Osteocyte (in vitro differentiated cells): ENCODE data around the gene EPHA3. TPM values are rescaled to one million over a fixed set of nuclear protein-coding genes. Genes with fewer than 3 reads are reported as not detected.

Source experiments
- DNase-seq: peaks from one replicate; pipeline ENCODE4 v3.0.0; 2021; ENCODE audit warnings: mixed read lengths; ENCODE audit not compliant: unreplicated experiment; ENCODE audit errors: extremely low spot score
- H3K27ac Mint-ChIP-seq: one replicate; pipeline ENCODE4 v1.8.0; 2021; ENCODE audit warnings: mild to moderate bottlenecking, mixed read lengths; ENCODE audit not compliant: unreplicated experiment
- H3K27me3 Mint-ChIP-seq: one replicate; pipeline ENCODE4 v1.8.0; 2021; ENCODE audit warnings: mixed read lengths; ENCODE audit not compliant: unreplicated experiment
- H3K36me3 Mint-ChIP-seq: one replicate; pipeline ENCODE4 v1.8.0; 2021; ENCODE audit warnings: mixed read lengths; ENCODE audit not compliant: unreplicated experiment
- H3K4me1 Mint-ChIP-seq: one replicate; pipeline ENCODE4 v1.8.0; 2021; ENCODE audit warnings: mixed read lengths; ENCODE audit not compliant: unreplicated experiment
- H3K4me3 Mint-ChIP-seq: one replicate; pipeline ENCODE4 v1.8.0; 2021; ENCODE audit warnings: mild to moderate bottlenecking, moderate library complexity, mixed read lengths; ENCODE audit not compliant: unreplicated experiment
- H3K9me3 Mint-ChIP-seq: one replicate; pipeline ENCODE4 v1.8.0; 2021; ENCODE audit warnings: mixed read lengths; ENCODE audit not compliant: unreplicated experiment
- CTCF ChIP-seq: fragments of 200-600 bp; sonication (generic); IDR thresholded peaks from 2 replicates; pipeline ENCODE4 v1.5.0; 2021; ENCODE audit warnings: antibody characterized with exemption, mild to moderate bottlenecking, moderate library complexity
- total RNA-seq: library from RNA; stranded (reverse); gene quantifications from 2 replicates; pipeline ENCODE4 v1.2.1, GENCODE V29; 2021

EPHA3 gene
- total RNA-seq, 1 donor from 2014 or later: 0.94 TPM

- Mint-ChIP-seq H3K4me3 (no peak overlapping the region), H3K27ac (no peak overlapping the region), H3K9me3 (no peaks in the 10 kb centered on the region), H3K27me3 (peaks cover 11% of the 10 kb centered on the region), H3K4me1 (no peaks in the 10 kb centered on the region), H3K36me3 (no peaks in the 10 kb centered on the region)
- DNase-seq: no peak
- no peak for TF ChIP-seq CTCF
Measured at GRCh38 chr3:89139870-89140269, 32.4 kb downstream of the EPHA3 start.

DNA sequence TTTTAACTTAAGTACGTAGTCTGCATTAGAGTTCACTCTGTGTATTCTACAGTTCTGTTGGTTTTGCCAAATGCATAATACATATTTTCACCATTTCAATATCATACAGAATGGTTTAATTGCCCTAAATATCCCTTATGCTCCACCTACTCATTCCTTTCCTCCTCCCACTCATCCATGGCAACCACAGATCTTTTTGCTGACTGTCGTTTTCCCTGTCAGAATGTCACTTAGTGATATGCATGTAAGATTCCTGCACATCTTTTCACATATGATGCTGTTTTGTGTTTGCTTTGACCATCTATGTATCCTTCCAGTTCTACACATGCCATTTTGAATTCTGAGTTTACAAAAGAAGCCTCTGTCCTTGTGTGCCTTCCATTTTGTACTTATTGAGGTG lies 36.7 kb downstream of the EPHA3 start:
- no peaks in the 10 kb centered on the region for H3K9me3 Mint-ChIP-seq
- H3K36me3 Mint-ChIP-seq: no peaks in the 10 kb centered on the region
- H3K4me3 Mint-ChIP-seq: no peak overlapping the region
- no peak for DNase-seq
- H3K27ac Mint-ChIP-seq: no peak overlapping the region
- peaks cover 7% of the 10 kb centered on the region for H3K4me1 Mint-ChIP-seq
- peaks cover 6% of the 10 kb centered on the region for H3K27me3 Mint-ChIP-seq
- TF ChIP-seq CTCF: no peak

- no peaks in the 10 kb centered on the region for H3K36me3 Mint-ChIP-seq
- no peak overlapping the region for H3K4me3 Mint-ChIP-seq
- peaks cover 2% of the 10 kb centered on the region for H3K27me3 Mint-ChIP-seq
- no peaks in the 10 kb centered on the region for H3K9me3 Mint-ChIP-seq
- H3K4me1 Mint-ChIP-seq: peaks cover 7% of the 10 kb centered on the region
- TF ChIP-seq CTCF: no peak
- DNase-seq: no peak
- peak overlapping the region; percentile 13 for H3K27ac Mint-ChIP-seq
Measured at GRCh38 chr3:89145995-89146394, 38.6 kb downstream of the EPHA3 start.

- H3K27ac Mint-ChIP-seq: no peak overlapping the region
- no peak for TF ChIP-seq CTCF
- H3K36me3 Mint-ChIP-seq: no peaks in the 10 kb centered on the region
- H3K27me3 Mint-ChIP-seq: peaks cover 31% of the 10 kb centered on the region
- H3K4me1 Mint-ChIP-seq: peaks cover 2% of the 10 kb centered on the region
- no peak overlapping the region for H3K4me3 Mint-ChIP-seq
- H3K9me3 Mint-ChIP-seq: no peaks in the 10 kb centered on the region
- no peak for DNase-seq
Measured at GRCh38 chr3:89154416-89154815, 47.0 kb downstream of the EPHA3 start.

- Mint-ChIP-seq H3K27ac (no peak overlapping the region), H3K27me3 (peaks cover 31% of the 10 kb centered on the region)
- no peak for TF ChIP-seq CTCF
Measured at GRCh38 chr3:89155811-89156210, 48.4 kb downstream of the EPHA3 start.

More at GRCh38 chr3:89155811-89156210, 48.4 kb downstream of the EPHA3 start:
- Mint-ChIP-seq H3K4me3 (no peak overlapping the region), H3K9me3 (no peaks in the 10 kb centered on the region), H3K36me3 (no peaks in the 10 kb centered on the region), H3K4me1 (peaks cover 2% of the 10 kb centered on the region)
- no peak for DNase-seq
